Measurements from ENCODE around the gene XYLT1. TPM values are rescaled to one million over a fixed set of nuclear protein-coding genes. Genes with fewer than 3 reads are reported as not detected.

The XYLT1 gene
- total and polyA plus RNA-seq, 2 of the 8 experiments (the other 6 are each of a cell fraction or from before 2014, with no cell fraction given): 6.6 to 25.4 TPM

DNA sequence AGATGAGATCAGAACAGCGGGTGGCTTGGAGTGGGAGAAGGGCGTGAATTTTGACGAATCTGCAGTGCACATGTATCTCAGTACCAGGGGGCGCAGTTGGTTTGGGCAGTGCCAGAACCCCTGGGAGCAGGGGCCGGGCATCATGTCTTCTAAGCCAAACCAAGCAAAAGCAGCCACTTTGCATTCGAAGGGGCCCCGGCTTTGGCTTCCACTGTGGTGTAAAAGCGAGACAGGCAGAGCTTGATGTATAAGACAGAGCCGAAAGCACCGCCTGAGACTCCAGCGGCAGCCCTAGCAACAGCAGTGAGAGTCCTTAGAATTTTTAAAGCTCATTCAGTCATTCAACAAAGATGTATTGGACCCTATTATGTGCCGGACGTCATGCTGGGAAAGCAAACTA is 3.8 kb upstream of the XYLT1 start:
- Histone ChIP-seq H2BK5ac (ENCODE audit: low read depth, low read length) (no peak overlapping the region), H3K36me3 (ENCODE audit: control insufficient read depth in 2 of 4, insufficient read depth in 4 of 4, low read length in 3 of 4) (no peaks in the 10 kb centered on the region), H3K79me1 (ENCODE audit: low read depth, low read length) (no peaks in the 10 kb centered on the region), H3K56ac (replicated peaks; ENCODE audit: insufficient read length, low read depth, low read length) (no peak overlapping the region), H2BK15ac (ENCODE audit: low read length) (no peak overlapping the region), H3K9ac (replicated peaks in 1 of 4; ENCODE audit: extremely low read depth in 1 of 4, low read depth in 3 of 4, low read length in 3 of 4) (no peak overlapping the region), H3K9me3 (ENCODE audit: insufficient read depth in 2 of 2, low read depth in 1 of 2, low read length in 1 of 2) (no peaks in the 10 kb centered on the region), H3K4me1 (replicated peaks in 1 of 4; ENCODE audit: control insufficient read depth in 3 of 4, insufficient read depth in 4 of 4, low read length in 3 of 4) (peaks cover 5 to 11% (median 6%) of the 10 kb centered on the region in 4 experiments; a peak in 6 of 7 replicates), H3K4me3 (ENCODE audit: extremely low read depth in 1 of 4, insufficient read depth in 2 of 4, low read depth in 3 of 4, low read length in 4 of 4) (no peak overlapping the region), H3K23me2 (ENCODE audit: low read depth, low read length) (peaks cover 12% of the 10 kb centered on the region), H3K4me2 (ENCODE audit: insufficient read depth in 1 of 2, low read depth in 2 of 2, low read length in 2 of 2) (no peak overlapping the region), H4K91ac (replicated peaks; ENCODE audit: insufficient read length, low read length) (no peak overlapping the region), H3K27ac (ENCODE audit: low read depth, low read length) (no peak overlapping the region), H2BK20ac (ENCODE audit: low read length) (no peak overlapping the region), H2BK12ac (ENCODE audit: low read depth, low read length) (no peak overlapping the region), H2AFZ (ENCODE audit: low read length) (no peak overlapping the region), H4K8ac (ENCODE audit: extremely low read depth, insufficient read depth, low read length) (no peak overlapping the region), H2AK5ac (ENCODE audit: low read depth, low read length) (no peak overlapping the region), H3K4ac (replicated peaks; ENCODE audit: insufficient read length, low read depth, low read length) (no peak overlapping the region), H3K14ac (ENCODE audit: insufficient read length) (no peak overlapping the region), H3K23ac (ENCODE audit: insufficient read length) (no peak overlapping the region), H3K79me2 (ENCODE audit: control insufficient read depth in 1 of 2, insufficient read depth in 2 of 2, low read length in 2 of 2) (peaks cover 0 to 3% of the 10 kb centered on the region in 2 experiments; a peak in 1 of 4 replicates), H3K18ac (ENCODE audit: extremely low read depth, low read length) (no peak overlapping the region), H3K27me3 (replicated peaks in 1 of 4; ENCODE audit: control insufficient read depth in 3 of 4, extremely low read depth in 1 of 4, insufficient read depth in 3 of 4, low read length in 3 of 4) (peaks cover 0 to 18% (median 7%) of the 10 kb centered on the region in 4 experiments; a peak in 5 of 7 replicates), H4K20me1 (replicated peaks in 1 of 2; ENCODE audit: control insufficient read depth in 1 of 2, insufficient read depth in 2 of 2, low read length in 2 of 2) (peaks cover 3 to 5% of the 10 kb centered on the region in 2 experiments), H2BK120ac (replicated peaks; ENCODE audit: low read depth, low read length) (no peak overlapping the region), H4K5ac (ENCODE audit: insufficient read length, low read depth, low read length) (no peak overlapping the region)
- FAIRE-seq (no peak), DNase-seq (ENCODE audit: low read depth in 1 of 2, low spot score in 2 of 2) (no peak)
- ChIA-PET POLR2A (ENCODE audit: partially characterized antibody) (interaction anchor here (0.7 kb wide), 1 partner anchor 362 kb away, joined by 3 read pairs; no protein-coding TSS in a partner anchor), CTCF (ENCODE audit: partially characterized antibody) (interaction anchor here (0.9 to 1.4 kb wide), 7 partner anchors 8 to 247 kb away, joined by 3 to 5 read pairs (median 4); no protein-coding TSS in a partner anchor)
- 82% methylated on average over 13 of the region's 13 CpGs; no CpG with 5 or more reads in 1 of the 2 experiments for WGBS, 2 experiments (ENCODE audit: extremely low coverage in 1 of 2, insufficient coverage in 1 of 2, insufficient read length in 1 of 2, insufficient replicate concordance in 2 of 2, low coverage in 1 of 2, low lambda C conversion rate in 2 of 2, missing lambda C conversion rate in 1 of 2)
- TF ChIP-seq JUN (IDR thresholded peaks at IDR 0.05; ENCODE audit: low read depth, low read length) (no peak), SUZ12 (IDR thresholded peaks at IDR 0.05; ENCODE audit: low read length) (no peak), NRF1 (IDR thresholded peaks at IDR 0.05; ENCODE audit: low read depth, low read length) (no peak)

Data from H1 (cell line).